B cell (primary cell): ENCODE results near the gene NTMT1.

ENCODE experiments used
- EZH2 ChIP-seq: IDR thresholded peaks from 2 replicates; pipeline ENCODE4 v1.6.1; 2012; ENCODE audit warnings: borderline replicate concordance, low read depth, mild to moderate bottlenecking, moderate library complexity, low read length; ENCODE audit not compliant: insufficient read depth, poor library complexity, severe bottlenecking
- TF ChIP-seq, protein P1 (sequence below): fragments of 200-600 bp; IDR thresholded peaks from one replicate; pipeline ENCODE4 v1.8.0; 2022; ENCODE audit warnings: antibody characterized with exemption, mild to moderate bottlenecking

DNA sequence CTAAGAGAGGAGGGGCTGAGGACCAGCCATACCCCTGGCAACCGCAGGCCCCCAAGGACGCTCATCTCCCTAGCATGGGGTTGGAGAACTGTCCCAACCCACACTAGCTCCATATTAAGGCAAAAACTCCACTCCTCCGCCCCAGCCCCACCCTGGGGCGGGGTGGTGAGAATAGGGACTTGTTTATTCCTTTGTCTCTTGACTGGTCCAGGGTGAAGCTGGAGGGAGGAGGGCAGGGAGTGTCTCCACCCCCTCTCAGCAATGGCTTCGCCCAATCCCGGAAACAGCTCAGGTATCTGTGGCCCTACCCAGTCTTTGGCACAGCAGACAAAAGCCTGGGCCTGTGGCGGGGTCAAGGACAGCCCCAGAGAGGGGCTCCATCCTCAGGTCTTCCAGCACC lies 56.4 kb downstream of the NTMT1 start:
- TF ChIP-seq, protein P1, sequence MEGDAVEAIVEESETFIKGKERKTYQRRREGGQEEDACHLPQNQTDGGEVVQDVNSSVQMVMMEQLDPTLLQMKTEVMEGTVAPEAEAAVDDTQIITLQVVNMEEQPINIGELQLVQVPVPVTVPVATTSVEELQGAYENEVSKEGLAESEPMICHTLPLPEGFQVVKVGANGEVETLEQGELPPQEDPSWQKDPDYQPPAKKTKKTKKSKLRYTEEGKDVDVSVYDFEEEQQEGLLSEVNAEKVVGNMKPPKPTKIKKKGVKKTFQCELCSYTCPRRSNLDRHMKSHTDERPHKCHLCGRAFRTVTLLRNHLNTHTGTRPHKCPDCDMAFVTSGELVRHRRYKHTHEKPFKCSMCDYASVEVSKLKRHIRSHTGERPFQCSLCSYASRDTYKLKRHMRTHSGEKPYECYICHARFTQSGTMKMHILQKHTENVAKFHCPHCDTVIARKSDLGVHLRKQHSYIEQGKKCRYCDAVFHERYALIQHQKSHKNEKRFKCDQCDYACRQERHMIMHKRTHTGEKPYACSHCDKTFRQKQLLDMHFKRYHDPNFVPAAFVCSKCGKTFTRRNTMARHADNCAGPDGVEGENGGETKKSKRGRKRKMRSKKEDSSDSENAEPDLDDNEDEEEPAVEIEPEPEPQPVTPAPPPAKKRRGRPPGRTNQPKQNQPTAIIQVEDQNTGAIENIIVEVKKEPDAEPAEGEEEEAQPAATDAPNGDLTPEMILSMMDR, result no peak
- no peak for TF ChIP-seq EZH2
